WERI-Rb-1 (cell line): ENCODE results near the gene EHMT2.

Experiments
- DNase-seq: peaks from one replicate; pipeline ENCODE4 v3.0.0-alpha.2; 2020
- H3K27ac ChIP-seq: fragments of 250-450 bp; sonication (Bioruptor Pico); 2 replicates; pipeline ENCODE4 v1.5.1; 2020; ENCODE audit warnings: mild to moderate bottlenecking, moderate library complexity
- H3K27me3 ChIP-seq: fragments of 250-450 bp; sonication (Bioruptor Pico); 2 replicates; pipeline ENCODE4 v1.5.1; 2021; ENCODE audit warnings: mild to moderate bottlenecking, low read depth, moderate library complexity; ENCODE audit not compliant: insufficient read depth, severe bottlenecking
- H3K36me3 ChIP-seq: fragments of 250-450 bp; sonication (Bioruptor Pico); 2 replicates; pipeline ENCODE4 v1.5.1; 2020; ENCODE audit warnings: mild to moderate bottlenecking, moderate library complexity
- H3K4me3 ChIP-seq: 2 replicates; pipeline ENCODE4 v1.5.1; 2011; ENCODE audit warnings: low read depth, mild to moderate bottlenecking, control low read depth, low read length
- H3K9me3 ChIP-seq: fragments of 250-450 bp; sonication (Bioruptor Pico); 2 replicates; pipeline ENCODE4 v1.5.1; 2021; ENCODE audit warnings: mild to moderate bottlenecking, moderate library complexity; ENCODE audit not compliant: severe bottlenecking
- CTCF ChIP-seq: IDR thresholded peaks from 2 replicates; pipeline ENCODE4 v1.5.1; 2011; ENCODE audit warnings: low read depth, mild to moderate bottlenecking, control low read depth, inconsistent platforms, low read length

EHMT2 gene

GRCh38 chr6:31892821-31893220 is 4.7 kb downstream of the EHMT2 start:
- Histone ChIP-seq H3K36me3 (peaks cover 86% of the 10 kb centered on the region), H3K27ac (no peak overlapping the region), H3K4me3 (no peak overlapping the region), H3K27me3 (no peaks in the 10 kb centered on the region), H3K9me3 (no peaks in the 10 kb centered on the region)
- no peak for DNase-seq
- TF ChIP-seq CTCF = no peak

- DNase-seq = no peak
- peaks cover 96% of the 10 kb centered on the region for H3K36me3 ChIP-seq
- TF ChIP-seq CTCF = no peak
- H3K27ac ChIP-seq = no peak overlapping the region
- H3K9me3 ChIP-seq = no peaks in the 10 kb centered on the region
- no peak overlapping the region for H3K4me3 ChIP-seq
- no peaks in the 10 kb centered on the region for H3K27me3 ChIP-seq
Observed at GRCh38 chr6:31889331-31889972, 8.0 kb downstream of the EHMT2 start.

GRCh38 chr6:31888276-31889258 is 8.9 kb downstream of the EHMT2 start:
- peaks cover 96% of the 10 kb centered on the region for H3K36me3 ChIP-seq
- peak; percentile 69 for DNase-seq

DNA sequence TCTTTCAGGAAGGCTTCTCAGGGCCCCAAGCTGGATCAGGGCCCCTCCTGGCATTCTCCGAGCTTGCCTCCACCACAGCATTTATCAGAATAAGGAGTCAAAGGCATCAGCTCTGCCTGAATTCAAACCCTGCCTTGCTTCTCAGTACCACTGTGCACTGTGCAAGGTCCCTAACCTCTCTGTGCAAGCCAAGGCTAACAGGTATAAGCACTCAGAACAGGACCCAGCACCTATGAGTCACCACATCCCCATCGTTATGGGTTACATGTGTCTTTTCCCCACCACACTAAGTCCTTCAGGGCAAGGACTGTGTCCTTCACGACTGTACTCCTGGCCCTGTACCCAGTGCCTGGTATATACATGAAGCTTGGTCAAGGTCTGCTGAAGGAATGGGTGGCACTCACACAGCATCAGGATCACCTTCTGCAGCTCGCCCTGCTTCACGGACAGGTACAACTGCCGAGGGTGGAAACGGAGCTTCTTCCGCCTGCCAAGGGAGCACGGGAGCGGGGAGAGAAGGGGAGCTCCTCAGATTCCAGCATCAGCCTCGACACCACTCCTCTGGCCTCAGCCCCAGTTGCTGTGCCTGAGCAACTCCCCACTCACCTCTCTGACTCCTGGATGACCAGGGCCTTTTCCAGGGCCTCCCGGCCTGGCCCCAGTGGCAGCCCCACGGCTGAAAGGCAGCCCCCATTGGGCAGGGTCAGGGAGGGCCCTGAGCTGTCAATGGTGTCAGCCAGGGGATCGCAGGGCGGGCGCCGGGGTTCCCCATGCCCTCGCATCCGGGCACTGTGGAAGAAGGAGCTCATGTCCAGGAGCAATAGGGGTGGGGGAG is 10.1 kb downstream of the EHMT2 start:
- DNase-seq = no peak
- H3K27ac ChIP-seq = no peak overlapping the region
- peaks cover 96% of the 10 kb centered on the region for H3K36me3 ChIP-seq
- no peaks in the 10 kb centered on the region for H3K9me3 ChIP-seq
- TF ChIP-seq CTCF = no peak
- H3K27me3 ChIP-seq = no peaks in the 10 kb centered on the region
- H3K4me3 ChIP-seq = no peak overlapping the region

More at GRCh38 chr6:31888276-31889258, 8.9 kb downstream of the EHMT2 start:
- H3K27me3 ChIP-seq = no peaks in the 10 kb centered on the region
- H3K27ac ChIP-seq = no peak overlapping the region; the same call in 1 of the 2 replicates
- no peak overlapping the region for H3K4me3 ChIP-seq
- peak; percentile 89 for TF ChIP-seq CTCF
- H3K9me3 ChIP-seq = no peaks in the 10 kb centered on the region

GRCh38 chr6:31886541-31886991 is 10.9 kb downstream of the EHMT2 start:
- no peaks in the 10 kb centered on the region for H3K27me3 ChIP-seq
- no peak for DNase-seq
- H3K9me3 ChIP-seq = no peaks in the 10 kb centered on the region
- no peak overlapping the region for H3K4me3 ChIP-seq
- H3K27ac ChIP-seq = no peak overlapping the region
- no peak for TF ChIP-seq CTCF
- peaks cover 96% of the 10 kb centered on the region for H3K36me3 ChIP-seq
